Lower lobe of right lung (tissue), 2 donors: ENCODE measurements around the gene NADK. TPM values are rescaled to one million over a fixed set of nuclear protein-coding genes. Genes with fewer than 3 reads are reported as not detected.

Experiments used
- ATAC-seq, 2 donors: fragments of 200-7000 bp; cut with Tn5 transposase; one replicate each; pipeline ENCODE4 v1.9.1; 2020 to 2022; ENCODE audit warnings: mild to moderate bottlenecking in 2 of 2, moderate library complexity in 2 of 2
- DNase-seq: peaks from one replicate; pipeline ENCODE4 v3.0.0-alpha.2; 2020
- H3K27ac ChIP-seq: fragments of 200-600 bp; one replicate; pipeline ENCODE4 v1.8.0; 2022
- H3K27me3 ChIP-seq: fragments of 200-600 bp; one replicate; pipeline ENCODE4 v1.8.0; 2022; ENCODE audit warnings: low read depth
- H3K36me3 ChIP-seq: fragments of 200-600 bp; one replicate; pipeline ENCODE4 v1.8.0; 2022; ENCODE audit warnings: mild to moderate bottlenecking
- H3K4me1 ChIP-seq: fragments of 200-600 bp; one replicate; pipeline ENCODE4 v1.8.0; 2022
- H3K4me3 ChIP-seq: fragments of 200-600 bp; one replicate; pipeline ENCODE4 v1.8.0; 2022; ENCODE audit warnings: mild to moderate bottlenecking
- H3K9me3 ChIP-seq: fragments of 200-600 bp; one replicate; pipeline ENCODE4 v1.8.0; 2022
- intact Hi-C: fragments of 100-400 bp; cut with DNase I; formaldehyde crosslinking; loops from one replicate; pipeline ENCODE4 v1.11.0; 2022
- total RNA-seq: library from RNA; stranded (reverse); fragmentation: NEBNext Ultra II Directional; extraction: Animal tissue kit (Norgen Biotek cat#: 25700); gene quantifications from one replicate; pipeline ENCODE4 v1.2.1, GENCODE V29; 2021
- TF ChIP-seq, protein P1 (sequence below): fragments of 200-600 bp; IDR thresholded peaks from one replicate; pipeline ENCODE4 v1.8.0; 2022; ENCODE audit warnings: antibody characterized with exemption, mild to moderate bottlenecking
- donor health status: DM: no; HTN: yes; CAD: no; lungs with severe emphysema.

Gene NADK
- total RNA-seq, 1 donor from 2014 or later, result 133 TPM

DNA sequence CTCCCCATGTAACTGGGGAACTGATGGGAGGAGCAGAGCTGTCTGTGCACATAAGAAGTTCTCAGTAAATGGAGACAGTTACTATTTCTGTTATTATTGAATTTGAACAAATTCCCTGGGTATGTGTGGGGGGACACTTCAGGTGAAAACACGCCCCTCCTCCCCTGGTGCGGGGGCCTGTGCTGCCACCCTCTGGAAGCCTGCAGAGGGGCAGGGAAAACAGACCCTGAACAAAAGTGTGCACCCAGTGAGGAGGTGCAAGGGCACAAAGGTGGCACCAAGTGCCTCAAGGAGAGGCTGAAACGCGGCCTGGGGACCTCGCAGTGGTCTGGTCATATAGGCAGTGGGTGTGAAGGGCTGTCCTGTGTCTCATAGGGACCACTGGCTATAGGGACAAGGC, 18.2 kb upstream of the NADK start:
- H3K4me1 ChIP-seq, result no peaks in the 10 kb centered on the region
- H3K27ac ChIP-seq, result no peak overlapping the region
- DNase-seq, result peak; percentile 39
- H3K4me3 ChIP-seq, result no peak overlapping the region
- peaks cover 99% of the 10 kb centered on the region for H3K36me3 ChIP-seq
- ATAC-seq, result peak; percentile 30 to 33
- intact Hi-C loops, result no loop called here
- TF ChIP-seq, protein P1, sequence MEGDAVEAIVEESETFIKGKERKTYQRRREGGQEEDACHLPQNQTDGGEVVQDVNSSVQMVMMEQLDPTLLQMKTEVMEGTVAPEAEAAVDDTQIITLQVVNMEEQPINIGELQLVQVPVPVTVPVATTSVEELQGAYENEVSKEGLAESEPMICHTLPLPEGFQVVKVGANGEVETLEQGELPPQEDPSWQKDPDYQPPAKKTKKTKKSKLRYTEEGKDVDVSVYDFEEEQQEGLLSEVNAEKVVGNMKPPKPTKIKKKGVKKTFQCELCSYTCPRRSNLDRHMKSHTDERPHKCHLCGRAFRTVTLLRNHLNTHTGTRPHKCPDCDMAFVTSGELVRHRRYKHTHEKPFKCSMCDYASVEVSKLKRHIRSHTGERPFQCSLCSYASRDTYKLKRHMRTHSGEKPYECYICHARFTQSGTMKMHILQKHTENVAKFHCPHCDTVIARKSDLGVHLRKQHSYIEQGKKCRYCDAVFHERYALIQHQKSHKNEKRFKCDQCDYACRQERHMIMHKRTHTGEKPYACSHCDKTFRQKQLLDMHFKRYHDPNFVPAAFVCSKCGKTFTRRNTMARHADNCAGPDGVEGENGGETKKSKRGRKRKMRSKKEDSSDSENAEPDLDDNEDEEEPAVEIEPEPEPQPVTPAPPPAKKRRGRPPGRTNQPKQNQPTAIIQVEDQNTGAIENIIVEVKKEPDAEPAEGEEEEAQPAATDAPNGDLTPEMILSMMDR, result peak; percentile 29
- no peaks in the 10 kb centered on the region for H3K9me3 ChIP-seq
- no peaks in the 10 kb centered on the region for H3K27me3 ChIP-seq

DNA sequence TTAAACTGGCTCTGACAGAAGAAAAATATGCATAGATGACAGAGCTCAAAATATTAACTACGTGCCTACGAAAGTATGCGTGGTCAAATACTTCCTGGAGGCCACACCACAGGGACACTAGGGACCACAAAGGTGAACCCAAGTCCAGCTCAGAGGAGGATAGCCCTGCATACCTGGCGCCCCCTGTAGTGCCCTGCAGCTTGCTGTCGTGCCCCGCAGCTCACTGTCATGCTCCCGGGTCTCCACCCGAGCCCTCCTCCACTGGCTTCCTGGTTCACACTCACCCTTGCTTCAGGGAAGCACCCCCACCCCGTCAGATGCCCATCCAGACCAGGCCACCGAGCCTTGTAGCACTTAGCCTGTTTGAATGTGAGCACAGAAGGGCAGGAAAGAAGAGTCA, 16.7 kb upstream of the NADK start:
- ATAC-seq, result no peak
- H3K4me1 ChIP-seq, result no peaks in the 10 kb centered on the region
- H3K9me3 ChIP-seq, result no peaks in the 10 kb centered on the region
- peak; percentile 23 for DNase-seq
- H3K27ac ChIP-seq, result no peak overlapping the region
- intact Hi-C loops, result no loop called here
- no peaks in the 10 kb centered on the region for H3K27me3 ChIP-seq
- peaks cover 99% of the 10 kb centered on the region for H3K36me3 ChIP-seq
- no peak overlapping the region for H3K4me3 ChIP-seq
- TF ChIP-seq, protein P1, result no peak

DNA sequence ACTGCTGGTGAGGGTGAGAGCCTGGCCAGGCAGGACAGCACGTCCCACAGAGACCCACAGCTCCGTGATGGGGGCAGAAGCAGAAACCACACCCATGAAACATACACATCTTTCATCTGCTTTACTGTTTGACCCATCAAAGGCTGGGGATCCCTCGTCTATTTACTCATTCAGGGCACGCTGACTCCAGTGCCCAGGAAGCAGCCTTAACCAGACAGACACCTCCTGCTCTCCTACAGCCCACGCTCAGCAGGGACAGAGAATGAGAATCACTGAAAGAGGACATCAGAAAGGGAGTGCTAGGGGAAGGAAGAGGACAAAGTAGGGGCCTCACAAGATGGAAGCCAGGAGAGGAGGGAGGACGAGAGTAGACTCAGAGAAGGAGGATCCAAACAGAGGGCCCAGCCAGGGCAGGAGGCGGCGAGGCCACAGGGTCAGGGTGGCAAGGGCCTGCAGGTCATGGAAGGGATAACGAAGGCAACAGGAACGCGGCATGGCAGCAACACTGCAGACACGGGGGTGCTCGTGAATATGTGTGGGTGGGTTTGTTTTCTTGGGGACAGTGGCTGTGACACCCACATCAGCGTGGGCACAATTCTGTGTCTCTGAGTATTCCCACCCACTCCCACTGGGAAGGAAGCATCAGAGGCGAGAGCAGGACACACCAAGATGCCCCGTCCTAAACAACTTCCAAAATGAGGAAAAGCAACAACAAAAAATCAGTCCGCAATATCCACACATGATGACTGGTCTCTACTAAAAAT, 15.4 kb upstream of the NADK start:
- DNase-seq (peak; percentile 32), ATAC-seq (no peak)
- no peak overlapping the region for H3K4me3 ChIP-seq
- H3K27me3 ChIP-seq, result no peaks in the 10 kb centered on the region
- H3K9me3 ChIP-seq, result no peaks in the 10 kb centered on the region
- no peak overlapping the region for H3K27ac ChIP-seq
- peaks cover 99% of the 10 kb centered on the region for H3K36me3 ChIP-seq
- intact Hi-C loops, result no loop called here
- TF ChIP-seq, protein P1, result no peak
- no peaks in the 10 kb centered on the region for H3K4me1 ChIP-seq

DNA sequence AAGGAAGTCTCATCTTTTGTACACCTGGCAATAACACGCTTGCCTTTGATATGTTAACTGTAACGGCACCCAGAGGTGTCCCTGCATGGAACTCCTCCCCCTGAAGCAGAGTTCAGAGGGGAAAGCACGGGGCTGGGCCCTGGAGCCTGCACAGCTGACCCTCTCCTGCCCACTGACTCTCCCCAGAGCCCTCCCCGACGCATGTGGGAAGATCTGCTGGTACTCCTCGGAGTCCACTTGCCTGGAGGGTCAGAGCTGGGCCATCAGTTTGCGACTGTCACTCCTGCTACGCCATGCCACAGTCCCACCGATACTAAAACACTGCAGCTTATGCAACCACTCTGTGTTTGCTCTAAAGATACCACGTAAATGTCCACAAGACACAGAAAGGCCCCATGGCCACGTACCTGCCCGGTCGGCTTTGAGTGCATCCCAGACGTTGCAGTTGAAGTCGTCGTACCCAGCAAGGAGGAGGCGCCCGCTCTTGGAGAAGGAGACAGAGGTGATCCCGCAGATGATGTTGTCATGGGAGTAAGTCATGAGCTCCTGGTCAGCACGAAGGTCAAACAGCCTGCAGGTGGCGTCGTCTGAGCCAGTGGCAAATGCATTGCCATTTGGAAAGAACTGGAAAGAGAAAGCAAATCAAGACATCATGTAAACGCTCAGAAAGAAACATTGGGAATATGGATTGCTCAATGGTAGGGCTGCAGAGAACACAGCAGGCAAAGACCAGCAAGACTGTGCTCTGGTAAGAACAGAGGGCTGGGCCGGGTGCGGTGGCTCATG, 10.6 kb upstream of the NADK start:
- intact Hi-C loops, result no loop called here
- ATAC-seq, result no peak
- Histone ChIP-seq H3K9me3 (no peaks in the 10 kb centered on the region), H3K4me3 (no peak overlapping the region), H3K27ac (no peak overlapping the region), H3K27me3 (no peaks in the 10 kb centered on the region), H3K36me3 (peaks cover 95% of the 10 kb centered on the region), H3K4me1 (peaks cover under 1% of the 10 kb centered on the region)
- peak; percentile 50 for DNase-seq
- TF ChIP-seq, protein P1, result peak; percentile 14

DNA sequence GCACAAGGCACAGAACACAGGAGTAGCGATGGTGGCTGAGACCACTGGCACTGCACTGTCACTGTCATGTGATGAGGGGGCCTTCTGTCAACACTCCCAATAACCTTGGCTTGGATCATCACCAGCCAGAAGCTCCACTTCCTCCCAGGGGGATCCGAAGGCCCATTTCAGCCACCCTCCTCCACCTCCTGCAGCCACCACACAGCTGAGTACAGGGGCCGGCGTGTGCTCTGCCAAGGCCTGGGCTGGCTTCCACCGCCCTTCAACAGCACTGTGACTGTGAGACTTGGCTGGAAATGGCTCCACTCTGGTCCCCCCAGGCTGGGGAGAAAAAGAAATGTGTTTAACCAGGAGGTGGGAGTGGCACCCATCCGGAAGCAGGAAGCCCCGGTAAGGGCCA, 9.9 kb upstream of the NADK start:
- DNase-seq (peak; percentile 17), ATAC-seq (no peak)
- intact Hi-C loops, result no loop called here
- Histone ChIP-seq H3K4me1 (peaks cover 8% of the 10 kb centered on the region), H3K4me3 (no peak overlapping the region), H3K36me3 (peaks cover 88% of the 10 kb centered on the region), H3K27ac (no peak overlapping the region), H3K9me3 (no peaks in the 10 kb centered on the region), H3K27me3 (no peaks in the 10 kb centered on the region)
- TF ChIP-seq, protein P1, result no peak
